Measurements from ENCODE around the gene SNRNP25.

- TF ChIP-seq, protein P1, sequence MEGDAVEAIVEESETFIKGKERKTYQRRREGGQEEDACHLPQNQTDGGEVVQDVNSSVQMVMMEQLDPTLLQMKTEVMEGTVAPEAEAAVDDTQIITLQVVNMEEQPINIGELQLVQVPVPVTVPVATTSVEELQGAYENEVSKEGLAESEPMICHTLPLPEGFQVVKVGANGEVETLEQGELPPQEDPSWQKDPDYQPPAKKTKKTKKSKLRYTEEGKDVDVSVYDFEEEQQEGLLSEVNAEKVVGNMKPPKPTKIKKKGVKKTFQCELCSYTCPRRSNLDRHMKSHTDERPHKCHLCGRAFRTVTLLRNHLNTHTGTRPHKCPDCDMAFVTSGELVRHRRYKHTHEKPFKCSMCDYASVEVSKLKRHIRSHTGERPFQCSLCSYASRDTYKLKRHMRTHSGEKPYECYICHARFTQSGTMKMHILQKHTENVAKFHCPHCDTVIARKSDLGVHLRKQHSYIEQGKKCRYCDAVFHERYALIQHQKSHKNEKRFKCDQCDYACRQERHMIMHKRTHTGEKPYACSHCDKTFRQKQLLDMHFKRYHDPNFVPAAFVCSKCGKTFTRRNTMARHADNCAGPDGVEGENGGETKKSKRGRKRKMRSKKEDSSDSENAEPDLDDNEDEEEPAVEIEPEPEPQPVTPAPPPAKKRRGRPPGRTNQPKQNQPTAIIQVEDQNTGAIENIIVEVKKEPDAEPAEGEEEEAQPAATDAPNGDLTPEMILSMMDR (IDR thresholded peaks at IDR 0.05), result peak; percentile 98 to 100 (median 99)
- peak; percentile 41 to 84 for TF ChIP-seq POLR2AphosphoS5 (IDR thresholded peaks at IDR 0.05)
Observed at GRCh38 chr16:96935-97381, 43.3 kb downstream of the SNRNP25 start.

All from esophagus muscularis mucosa (tissue), 3 donors.